ENCODE results near the gene FOXN3.

DNA sequence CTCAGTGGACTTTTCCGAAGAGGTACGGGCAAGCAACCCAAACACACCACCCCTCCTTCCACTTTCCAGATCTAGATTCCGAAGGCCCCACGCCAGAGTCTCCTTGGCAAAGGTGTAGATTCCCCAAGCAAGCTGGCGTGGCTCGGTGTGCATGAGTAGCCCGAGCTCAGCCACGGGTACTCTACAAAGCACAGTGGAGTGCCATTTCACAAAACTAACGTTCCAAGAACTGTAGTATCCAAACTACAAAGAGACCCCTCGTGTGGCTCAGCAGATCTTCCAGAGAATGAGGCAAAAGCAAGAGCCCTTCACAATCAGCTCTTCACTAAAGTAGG, 72.1 kb downstream of the FOXN3 start:
- TF ChIP-seq, protein P1, sequence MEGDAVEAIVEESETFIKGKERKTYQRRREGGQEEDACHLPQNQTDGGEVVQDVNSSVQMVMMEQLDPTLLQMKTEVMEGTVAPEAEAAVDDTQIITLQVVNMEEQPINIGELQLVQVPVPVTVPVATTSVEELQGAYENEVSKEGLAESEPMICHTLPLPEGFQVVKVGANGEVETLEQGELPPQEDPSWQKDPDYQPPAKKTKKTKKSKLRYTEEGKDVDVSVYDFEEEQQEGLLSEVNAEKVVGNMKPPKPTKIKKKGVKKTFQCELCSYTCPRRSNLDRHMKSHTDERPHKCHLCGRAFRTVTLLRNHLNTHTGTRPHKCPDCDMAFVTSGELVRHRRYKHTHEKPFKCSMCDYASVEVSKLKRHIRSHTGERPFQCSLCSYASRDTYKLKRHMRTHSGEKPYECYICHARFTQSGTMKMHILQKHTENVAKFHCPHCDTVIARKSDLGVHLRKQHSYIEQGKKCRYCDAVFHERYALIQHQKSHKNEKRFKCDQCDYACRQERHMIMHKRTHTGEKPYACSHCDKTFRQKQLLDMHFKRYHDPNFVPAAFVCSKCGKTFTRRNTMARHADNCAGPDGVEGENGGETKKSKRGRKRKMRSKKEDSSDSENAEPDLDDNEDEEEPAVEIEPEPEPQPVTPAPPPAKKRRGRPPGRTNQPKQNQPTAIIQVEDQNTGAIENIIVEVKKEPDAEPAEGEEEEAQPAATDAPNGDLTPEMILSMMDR (IDR thresholded peaks at IDR 0.05; ENCODE audit: low read depth, low read length), result no peak
- no peak for TF ChIP-seq EZH2phosphoT487 (IDR thresholded peaks at IDR 0.05; ENCODE audit: low read depth)

Measured in OCI-LY3 (cell line).